Prostate gland (tissue), 2 donors: Measurements from ENCODE around the gene TMEM40.

Experiments
- CTCF ChIP-seq, 4 experiments: fragments of 200-600 bp in 2 of 4; fragments of 450-650 bp in 2 of 4; sonication (generic) in 2 of 4; IDR thresholded peaks; 1 replicate in 3 of 4; 2 replicates in 1 of 4; pipeline ENCODE4 v1.5.1; 2016 to 2019; ENCODE audit warnings: antibody characterized with exemption in 4 of 4, mild to moderate bottlenecking in 2 of 4, moderate library complexity in 2 of 4
- POLR2A ChIP-seq: fragments of 450-650 bp; IDR thresholded peaks from one replicate; pipeline ENCODE4 v1.6.1; 2016; ENCODE audit warnings: antibody characterized with exemption, mild to moderate bottlenecking
- POLR2AphosphoS5 ChIP-seq: sonication (generic); formaldehyde crosslinking; IDR thresholded peaks from one replicate; pipeline ENCODE4 v1.6.1; 2017; ENCODE audit warnings: antibody characterized with exemption

GRCh38 chr3:12751571-12751970 lies 7.5 kb downstream of the TMEM40 start:
- TF ChIP-seq CTCF (IDR thresholded peaks at IDR 0.05) (no peak), POLR2A (no peak), POLR2AphosphoS5 (no peak)
